IMR-90 (cell line): Measurements from ENCODE around the gene AATF. TPM values are rescaled to one million over a fixed set of nuclear protein-coding genes. Genes with fewer than 3 reads are reported as not detected.

Source experiments
- ATAC-seq: fragments of 200-7000 bp; cut with Tn5 transposase; 2 replicates; pipeline ENCODE4 v1.9.1; 2020; ENCODE audit warnings: low read depth, mild to moderate bottlenecking, moderate library complexity
- BruUV-seq: library from RNA; stranded (reverse); fragments of 400-500 nt; replicated peaks from 2 replicates; lab custom pipeline; 2021; lab: Mats Ljungman, UMichigan
- CTCF ChIA-PET: fragments of 300-600 bp; formaldehyde crosslinking; extraction: SDS; loops from one replicate; lab custom pipeline; 2021; ENCODE audit warnings: antibody characterized with exemption; lab: Yijun Ruan, JAX
- POLR2A ChIA-PET: fragments of 300-600 bp; sonication (Branson Sonifier 250); formaldehyde crosslinking; loops from one replicate; lab custom pipeline; 2022; ENCODE audit warnings: antibody characterized with exemption; ENCODE audit not compliant: unreplicated experiment; lab: Charles Lee
- DNase-seq: peaks from one replicate; pipeline ENCODE4 v3.0.0; 2013
- H2AFZ ChIP-seq: replicated peaks from 2 replicates; pipeline ENCODE3; 2013; ENCODE audit warnings: low read length, mild to moderate bottlenecking; ENCODE audit not compliant: poor library complexity
- H2AK5ac ChIP-seq: 2 replicates; pipeline ENCODE4 v1.6.1; 2013; ENCODE audit warnings: low read depth, low read length, inconsistent platforms
- H2AK9ac ChIP-seq: replicated peaks from 2 replicates; pipeline ENCODE3; 2013; ENCODE audit warnings: mild to moderate bottlenecking, low read depth, low read length, moderate library complexity; ENCODE audit not compliant: poor library complexity
- H2BK120ac ChIP-seq: 2 replicates; pipeline ENCODE4 v1.6.1; 2013; ENCODE audit warnings: low read depth, low read length, inconsistent platforms
- H2BK15ac ChIP-seq: 3 replicates; pipeline ENCODE4 v1.6.1; 2013; ENCODE audit warnings: low read depth, low read length, inconsistent platforms
- H2BK20ac ChIP-seq: 2 replicates; pipeline ENCODE4 v1.6.1; 2013; ENCODE audit warnings: low read depth, mild to moderate bottlenecking, inconsistent platforms, low read length, moderate library complexity
- H2BK5ac ChIP-seq: 2 replicates; pipeline ENCODE4 v1.6.1; 2013; ENCODE audit warnings: mild to moderate bottlenecking, low read depth, low read length, inconsistent platforms; ENCODE audit not compliant: poor library complexity, severe bottlenecking
- H3K14ac ChIP-seq: replicated peaks from 2 replicates; pipeline ENCODE4 v1.6.1; 2013; ENCODE audit warnings: low read depth, low read length, inconsistent platforms
- H3K18ac ChIP-seq: 2 replicates; pipeline ENCODE4 v1.6.1; 2013; ENCODE audit warnings: low read depth, low read length, control low read depth
- H3K23ac ChIP-seq: 2 replicates; pipeline ENCODE4 v1.6.1; 2013; ENCODE audit warnings: low read depth, low read length, inconsistent platforms
- H3K27ac ChIP-seq: 2 replicates; pipeline ENCODE4 v1.5.1; 2013; ENCODE audit warnings: mild to moderate bottlenecking, control low read depth, low read length; ENCODE audit not compliant: insufficient read depth
- H3K27me3 ChIP-seq: 2 replicates; pipeline ENCODE4 v1.6.1; 2013; ENCODE audit warnings: low read length; ENCODE audit not compliant: control insufficient read depth, insufficient read depth
- H3K36me3 ChIP-seq: 2 replicates; pipeline ENCODE4 v1.6.1; 2013; ENCODE audit warnings: low read length, mixed read lengths; ENCODE audit not compliant: control insufficient read depth, insufficient read depth
- H3K4ac ChIP-seq: 2 replicates; pipeline ENCODE4 v1.6.1; 2013; ENCODE audit warnings: low read depth, low read length, inconsistent platforms
- H3K4me1 ChIP-seq: 2 replicates; pipeline ENCODE4 v1.6.1; 2013; ENCODE audit warnings: low read length, mixed read lengths; ENCODE audit not compliant: control insufficient read depth, insufficient read depth
- H3K4me2 ChIP-seq: 2 replicates; pipeline ENCODE4 v1.6.1; 2013; ENCODE audit warnings: low read depth, mild to moderate bottlenecking, control low read depth, low read length, moderate library complexity
- H3K4me3 ChIP-seq: 2 replicates; pipeline ENCODE4 v1.5.1; 2013; ENCODE audit warnings: low read depth, mild to moderate bottlenecking, control low read depth, low read length, moderate library complexity; ENCODE audit not compliant: insufficient read depth
- H3K56ac ChIP-seq: 2 replicates; pipeline ENCODE4 v1.6.1; 2013; ENCODE audit warnings: low read length, inconsistent platforms; ENCODE audit not compliant: insufficient read depth; ENCODE audit errors: extremely low read depth
- H3K79me1 ChIP-seq, 2 experiments: 2 replicates each; pipeline ENCODE4 v1.6.1; 2013; ENCODE audit warnings: low read length in 2 of 2, inconsistent platforms in 1 of 2, low read depth in 1 of 2
- H3K9ac ChIP-seq: 2 replicates; pipeline ENCODE4 v1.6.1; 2013; ENCODE audit warnings: low read depth, low read length, control low read depth
- H3K9me1 ChIP-seq: 2 replicates; pipeline ENCODE4 v1.6.1; 2013; ENCODE audit warnings: low read length, inconsistent platforms; ENCODE audit not compliant: insufficient read depth
- H3K9me3 ChIP-seq: 2 replicates; pipeline ENCODE4 v1.6.1; 2013; ENCODE audit warnings: low read length; ENCODE audit not compliant: control insufficient read depth, insufficient read depth
- H4K20me1 ChIP-seq: 2 replicates; pipeline ENCODE4 v1.6.1; 2013; ENCODE audit warnings: low read length, inconsistent platforms; ENCODE audit not compliant: insufficient read depth
- H4K5ac ChIP-seq: 2 replicates; pipeline ENCODE4 v1.6.1; 2013; ENCODE audit warnings: mild to moderate bottlenecking, low read depth, low read length, control low read depth
- H4K8ac ChIP-seq, 2 experiments: 2 replicates each; pipeline ENCODE4 v1.6.1; 2013; ENCODE audit warnings: low read depth in 2 of 2, low read length in 2 of 2, control low read depth in 1 of 2, inconsistent platforms in 1 of 2
- H4K91ac ChIP-seq: 2 replicates; pipeline ENCODE4 v1.6.1; 2013; ENCODE audit warnings: low read depth, low read length, inconsistent platforms; ENCODE audit not compliant: insufficient read depth
- BHLHE40 ChIP-seq: fragments of 150-350 bp; IDR thresholded peaks from 2 replicates; pipeline ENCODE4 v1.6.1; 2016; ENCODE audit warnings: mild to moderate bottlenecking, low read depth, low read length
- CEBPB ChIP-seq: IDR thresholded peaks from 2 replicates; pipeline ENCODE4 v1.6.1; 2012; ENCODE audit warnings: low read depth, low read length, improper control_type of control experiment
- CHD1 ChIP-seq: IDR thresholded peaks from 2 replicates; pipeline ENCODE4 v1.6.1; 2012; ENCODE audit warnings: low read depth, low read length, improper control_type of control experiment
- CTCF ChIP-seq: conservative IDR thresholded peaks from 2 replicates; pipeline ENCODE4 v1.5.1; 2012; ENCODE audit warnings: mild to moderate bottlenecking, low read depth, low read length, improper control_type of control experiment
- ELK1 ChIP-seq: fragments of 150-350 bp; IDR thresholded peaks from 2 replicates; pipeline ENCODE4 v1.6.1; 2016; ENCODE audit warnings: low read depth, mild to moderate bottlenecking, low read length, moderate library complexity, borderline replicate concordance
- FOS ChIP-seq: fragments of 150-350 bp; IDR thresholded peaks from 2 replicates; pipeline ENCODE4 v1.6.1; 2016; ENCODE audit warnings: low read depth, low read length
- MAFK ChIP-seq: IDR thresholded peaks from 2 replicates; pipeline ENCODE4 v1.6.1; 2012; ENCODE audit warnings: low read depth, low read length, improper control_type of control experiment
- MAZ ChIP-seq: IDR thresholded peaks from 2 replicates; pipeline ENCODE4 v1.6.1; 2012; ENCODE audit warnings: low read depth, mild to moderate bottlenecking, low read length, improper control_type of control experiment, moderate library complexity, borderline replicate concordance
- MXI1 ChIP-seq: IDR thresholded peaks from 2 replicates; pipeline ENCODE4 v1.6.1; 2012; ENCODE audit warnings: low read depth, mild to moderate bottlenecking, low read length, moderate library complexity, borderline replicate concordance
- NFE2L2 ChIP-seq: fragments of 150-350 bp; IDR thresholded peaks from 2 replicates; pipeline ENCODE4 v1.6.1; 2016; ENCODE audit warnings: low read depth, mild to moderate bottlenecking, low read length
- POLR2A ChIP-seq: IDR thresholded peaks from 2 replicates; pipeline ENCODE4 v1.6.1; 2012; ENCODE audit warnings: mild to moderate bottlenecking, low read depth, low read length
- RAD21 ChIP-seq: IDR thresholded peaks from 2 replicates; pipeline ENCODE4 v1.6.1; 2012; ENCODE audit warnings: low read length, improper control_type of control experiment
- RCOR1 ChIP-seq: IDR thresholded peaks from 2 replicates; pipeline ENCODE4 v1.6.1; 2012; ENCODE audit warnings: mild to moderate bottlenecking, low read length, improper control_type of control experiment; ENCODE audit not compliant: insufficient replicate concordance
- RFX5 ChIP-seq: IDR thresholded peaks from 2 replicates; pipeline ENCODE4 v1.8.0; 2012; ENCODE audit warnings: low read depth, mild to moderate bottlenecking, low read length, moderate library complexity
- SMC3 ChIP-seq: fragments of 150-350 bp; IDR thresholded peaks from 2 replicates; pipeline ENCODE4 v1.6.1; 2016; ENCODE audit warnings: low read depth, mild to moderate bottlenecking, antibody characterized with exemption, low read length, moderate library complexity
- WGBS, 2 experiments: methylation state at CpG; one replicate each; pipeline versions ENCODE4 v1.1.5 to v1.1.7; 2013; ENCODE audit warnings: missing lambda C conversion rate in 2 of 2; ENCODE audit not compliant: insufficient read length in 1 of 2; ENCODE audit errors: extremely low coverage in 2 of 2; 5-methylcytosine and 5-hydroxymethylcytosine counted together
- dilution Hi-C: fragments of 300-500 bp; cut with HindIII; formaldehyde crosslinking; loops from one replicate; pipeline ENCODE4 v1.14.3; 2018; ENCODE audit warnings: low sequenced_read_pairs; ENCODE audit not compliant: unreplicated experiment
- in situ Hi-C: fragments of 300-500 bp; cut with MboI; formaldehyde crosslinking; loops from 3 replicates; pipeline ENCODE4 v1.14.3; 2019; ENCODE audit warnings: low sequenced_read_pairs, inconsistent platforms, mixed read lengths
- intact Hi-C: fragments of 100-400 bp; cut with micrococcal nuclease; formaldehyde crosslinking; loops from 2 replicates; pipeline ENCODE4 v1.10.0; 2022
- polyA plus RNA-seq, 3 experiments: library from polyadenylated mRNA; depleted of rRNA; stranded (reverse); fragments of >200 nt; gene quantifications; 2 replicates each; pipeline ENCODE4 v1.2.3, GENCODE V29; 2012; ENCODE audit warnings: low replicate concordance in 1 of 3
- total RNA-seq: library from RNA; depleted of rRNA; stranded (reverse); fragments of >200 nt; gene quantifications from 2 replicates; pipeline ENCODE4 v1.2.3, GENCODE V29; 2012

AATF gene
- total and polyA plus RNA-seq, 2 of the 4 experiments (the other 2 are of a cell fraction) = 21.0 to 34.8 TPM

GRCh38 chr17:36939052-36939801 is 9.5 kb upstream of the AATF start:
- Histone ChIP-seq H3K4ac (no peak overlapping the region), H3K4me1 (peaks cover 7% of the 10 kb centered on the region; the same call in 1 of the 2 replicates), H3K9ac (no peak overlapping the region), H2BK120ac (no peak overlapping the region), H2BK15ac (no peak overlapping the region), H3K36me3 (no peaks in the 10 kb centered on the region), H2AK9ac (no peak overlapping the region), H3K4me3 (no peak overlapping the region), H3K23ac (no peak overlapping the region), H3K18ac (no peak overlapping the region), H3K79me1 (no peaks in the 10 kb centered on the region), H3K4me2 (no peak overlapping the region), H3K56ac (no peak overlapping the region), H3K27me3 (peaks cover 97% of the 10 kb centered on the region), H3K27ac (no peak overlapping the region), H2BK20ac (no peak overlapping the region), H3K9me1 (0 out of 2 replicates have a peak, but pooled peaks cover 3% of the 10 kb centered on the region), H4K20me1 (peaks cover 30% of the 10 kb centered on the region), H2AK5ac (no peak overlapping the region), H2AFZ (no peak overlapping the region), H4K8ac (no peak overlapping the region), H2BK5ac (no peak overlapping the region), H4K5ac (no peak overlapping the region), H4K91ac (no peak overlapping the region), H3K14ac (no peak overlapping the region), H3K9me3 (peaks cover 20% of the 10 kb centered on the region)
- dilution Hi-C loops (no loop called here), in situ Hi-C loops (no loop called here), intact Hi-C loops (loop anchor here (10.0 kb wide), 1 partner anchor 84 kb away; no protein-coding TSS in a partner anchor)
- ATAC-seq (no peak), DNase-seq (no peak)
- ChIA-PET CTCF (interaction anchor here (0.6 kb wide), 1 partner anchor 10 kb away, joined by 4 read pairs; no protein-coding TSS in a partner anchor), POLR2A (no interaction called here)
- BruUV-seq = no TSS peak
- WGBS, 2 experiments = 6% methylated on average over 20 of the region's 43 CpGs; no CpG with 5 or more reads in 1 of the 2 experiments
- TF ChIP-seq SMC3 = no peak
- TF ChIP-seq CEBPB = no peak
- TF ChIP-seq BHLHE40 = no peak
- no peak for TF ChIP-seq RFX5
- no peak for TF ChIP-seq RAD21
- TF ChIP-seq ELK1 = no peak
- no peak for TF ChIP-seq MAFK
- no peak for TF ChIP-seq CHD1
- no peak for TF ChIP-seq MAZ
- no peak for TF ChIP-seq MXI1
- TF ChIP-seq FOS = no peak
- TF ChIP-seq CTCF = no peak
- TF ChIP-seq POLR2A = no peak
- TF ChIP-seq NFE2L2 = no peak
- no peak for TF ChIP-seq RCOR1
